H1 (cell line): ENCODE measurements around the gene HSPA6. TPM values are rescaled to one million over a fixed set of nuclear protein-coding genes. Genes with fewer than 3 reads are reported as not detected.

Experiments used
- CTCF ChIA-PET: fragments of 300-600 bp; sonication (Branson Sonifier 250); formaldehyde crosslinking; loops from one replicate; lab custom pipeline; 2021; ENCODE audit not compliant: partially characterized antibody; lab: Charles Lee
- POLR2A ChIA-PET: fragments of 300-600 bp; sonication (Branson Sonifier 250); formaldehyde crosslinking; loops from one replicate; lab custom pipeline; 2021; ENCODE audit warnings: inconsistent platforms; ENCODE audit not compliant: partially characterized antibody; lab: Charles Lee
- DNase-seq, 2 experiments: peaks; one replicate each; pipeline versions ENCODE4 v3.0.0 to v3.0.0-alpha.2; 2010 to 2022; ENCODE audit warnings: low spot score in 2 of 2, low read depth in 1 of 2, mixed read lengths in 1 of 2
- FAIRE-seq: peaks from 2 replicates; lab custom pipeline; 2011; peaks lifted over from hg19 to GRCh38; lab: Jason Lieb, UNC
- H2AFZ ChIP-seq: 2 replicates; pipeline ENCODE4 v1.8.1; 2012; ENCODE audit warnings: low read length, inconsistent platforms
- H2AK5ac ChIP-seq: 2 replicates; pipeline ENCODE4 v1.6.1; 2013; ENCODE audit warnings: low read depth, low read length
- H2BK120ac ChIP-seq: replicated peaks from 2 replicates; pipeline ENCODE3; 2013; ENCODE audit warnings: low read depth, low read length, inconsistent platforms
- H2BK12ac ChIP-seq: 2 replicates; pipeline ENCODE4 v1.6.1; 2013; ENCODE audit warnings: low read depth, low read length
- H2BK15ac ChIP-seq: 2 replicates; pipeline ENCODE4 v1.6.1; 2013; ENCODE audit warnings: low read length
- H2BK20ac ChIP-seq: 2 replicates; pipeline ENCODE4 v1.6.1; 2013; ENCODE audit warnings: low read length
- H2BK5ac ChIP-seq: 2 replicates; pipeline ENCODE4 v1.6.1; 2013; ENCODE audit warnings: low read depth, low read length
- H3K14ac ChIP-seq: 2 replicates; pipeline ENCODE4 v1.6.1; 2013; ENCODE audit warnings: inconsistent platforms; ENCODE audit not compliant: insufficient read length
- H3K18ac ChIP-seq: 2 replicates; pipeline ENCODE4 v1.6.1; 2013; ENCODE audit warnings: low read length; ENCODE audit errors: extremely low read depth
- H3K23ac ChIP-seq: 2 replicates; pipeline ENCODE4 v1.6.1; 2013; ENCODE audit warnings: inconsistent platforms; ENCODE audit not compliant: insufficient read length
- H3K23me2 ChIP-seq: 2 replicates; pipeline ENCODE4 v1.6.1; 2013; ENCODE audit warnings: low read depth, low read length
- H3K27ac ChIP-seq: 2 replicates; pipeline ENCODE4 v1.6.1; 2011; ENCODE audit warnings: low read depth, low read length, inconsistent platforms
- H3K27me3 ChIP-seq, 4 experiments: replicated peaks in 1 of 4; 1 replicate in 1 of 4; 2 replicates in 3 of 4; pipeline versions ENCODE4 v1.6.1 to v1.8.1; 2011 to 2013; ENCODE audit warnings: low read length in 3 of 4, mild to moderate bottlenecking in 3 of 4, inconsistent platforms in 2 of 4, mixed read lengths in 2 of 4, moderate library complexity in 1 of 4; ENCODE audit not compliant: control insufficient read depth in 3 of 4, insufficient read depth in 3 of 4; ENCODE audit errors: extremely low read depth in 1 of 4
- H3K36me3 ChIP-seq, 4 experiments: 2 replicates each; pipeline versions ENCODE4 v1.6.1 to v1.8.1; 2011 to 2013; ENCODE audit warnings: mild to moderate bottlenecking in 4 of 4, low read length in 3 of 4, moderate library complexity in 2 of 4, control low read depth in 1 of 4, inconsistent platforms in 1 of 4; ENCODE audit not compliant: insufficient read depth in 4 of 4, control insufficient read depth in 2 of 4
- H3K4ac ChIP-seq: replicated peaks from 2 replicates; pipeline ENCODE3; 2013; ENCODE audit warnings: low read length, low read depth, mixed read lengths, inconsistent platforms; ENCODE audit not compliant: insufficient read length
- H3K4me1 ChIP-seq, 4 experiments: replicated peaks in 1 of 4; 1 replicate in 1 of 4; 2 replicates in 3 of 4; pipeline versions ENCODE4 v1.6.1 to v1.8.1; 2011 to 2013; ENCODE audit warnings: low read length in 3 of 4, inconsistent platforms in 2 of 4, mixed read lengths in 1 of 4; ENCODE audit not compliant: insufficient read depth in 4 of 4, control insufficient read depth in 3 of 4
- H3K4me2 ChIP-seq, 2 experiments: 2 replicates each; pipeline versions ENCODE4 v1.6.1 to v1.8.1; 2011 to 2013; ENCODE audit warnings: low read depth in 2 of 2, low read length in 2 of 2, control low read depth in 1 of 2, inconsistent platforms in 1 of 2, mild to moderate bottlenecking in 1 of 2; ENCODE audit not compliant: insufficient read depth in 1 of 2
- H3K4me3 ChIP-seq, 4 experiments: fragments of 200-600, 300-600 bp in 1 of 4; sonication (generic), shearing (Covaris generic), sonication (Bioruptor Twin) in 1 of 4; 2 replicates each; pipeline versions ENCODE4 v1.5.1 to v1.8.1; 2011 to 2016; ENCODE audit warnings: low read length in 4 of 4, low read depth in 3 of 4, control low read depth in 2 of 4, inconsistent platforms in 2 of 4, mild to moderate bottlenecking in 2 of 4, mixed read lengths in 1 of 4, moderate library complexity in 1 of 4; ENCODE audit not compliant: insufficient read depth in 2 of 4; ENCODE audit errors: extremely low read depth in 1 of 4
- H3K56ac ChIP-seq: replicated peaks from 2 replicates; pipeline ENCODE3; 2013; ENCODE audit warnings: low read depth, mild to moderate bottlenecking, mixed read lengths, low read length, inconsistent platforms; ENCODE audit not compliant: insufficient read length
- H3K79me1 ChIP-seq: 2 replicates; pipeline ENCODE4 v1.6.1; 2013; ENCODE audit warnings: low read depth, low read length, control low read depth
- H3K79me2 ChIP-seq, 2 experiments: 2 replicates each; pipeline versions ENCODE4 v1.6.1 to v1.8.1; 2012 to 2013; ENCODE audit warnings: low read length in 2 of 2, mild to moderate bottlenecking in 2 of 2, inconsistent platforms in 1 of 2; ENCODE audit not compliant: insufficient read depth in 2 of 2, control insufficient read depth in 1 of 2
- H3K9ac ChIP-seq, 4 experiments: replicated peaks in 1 of 4; 1 replicate in 1 of 4; 2 replicates in 3 of 4; pipeline versions ENCODE4 v1.6.1 to v1.8.1; 2011 to 2013; ENCODE audit warnings: low read depth in 3 of 4, low read length in 3 of 4, control low read depth in 2 of 4, mild to moderate bottlenecking in 2 of 4, moderate library complexity in 2 of 4, inconsistent platforms in 1 of 4; ENCODE audit errors: extremely low read depth in 1 of 4
- H3K9me3 ChIP-seq, 2 experiments: 2 replicates each; pipeline versions ENCODE4 v1.6.1 to v1.8.1; 2012 to 2013; ENCODE audit warnings: mild to moderate bottlenecking in 2 of 2, moderate library complexity in 2 of 2, control low read depth in 1 of 2, inconsistent platforms in 1 of 2, low read depth in 1 of 2, low read length in 1 of 2, mixed read lengths in 1 of 2; ENCODE audit not compliant: insufficient read depth in 2 of 2
- H4K20me1 ChIP-seq, 2 experiments: replicated peaks in 1 of 2; 2 replicates each; pipeline versions ENCODE3 to v1.8.1; 2011 to 2013; ENCODE audit warnings: inconsistent platforms in 2 of 2, low read length in 2 of 2, mild to moderate bottlenecking in 1 of 2; ENCODE audit not compliant: insufficient read depth in 2 of 2, control insufficient read depth in 1 of 2
- H4K5ac ChIP-seq: 2 replicates; pipeline ENCODE4 v1.6.1; 2013; ENCODE audit warnings: low read length, low read depth, mixed read lengths, inconsistent platforms; ENCODE audit not compliant: insufficient read length
- H4K8ac ChIP-seq: 2 replicates; pipeline ENCODE4 v1.8.0; 2013; ENCODE audit warnings: mild to moderate bottlenecking, moderate library complexity, low read length, inconsistent platforms; ENCODE audit not compliant: insufficient read depth; ENCODE audit errors: extremely low read depth
- H4K91ac ChIP-seq: replicated peaks from 2 replicates; pipeline ENCODE3; 2013; ENCODE audit warnings: low read length, mixed read lengths, inconsistent platforms; ENCODE audit not compliant: insufficient read length
- BCL11A ChIP-seq, 2 experiments: IDR thresholded peaks; one replicate each; pipeline ENCODE4 v1.6.1; 2011; ENCODE audit warnings: low read depth in 2 of 2, low read length in 2 of 2, mild to moderate bottlenecking in 2 of 2
- EGR1 ChIP-seq: IDR thresholded peaks from 2 replicates; pipeline ENCODE4 v1.6.1; 2011; ENCODE audit warnings: low read depth, low read length, borderline replicate concordance
- GABPA ChIP-seq: IDR thresholded peaks from 2 replicates; pipeline ENCODE4 v1.6.1; 2011; ENCODE audit warnings: mild to moderate bottlenecking, low read length, moderate library complexity, borderline replicate concordance; ENCODE audit not compliant: insufficient read depth
- SAP30 ChIP-seq: fragments of 300-600 bp; sonication (generic); IDR thresholded peaks from 2 replicates; pipeline ENCODE4 v1.7.1; 2012; ENCODE audit warnings: low read length, moderate library complexity, mild to moderate bottlenecking, inconsistent platforms; ENCODE audit not compliant: insufficient read depth, insufficient replicate concordance
- WGBS, 2 experiments: shearing (Covaris generic) in 1 of 2; methylation state at CpG; one replicate each; pipeline versions ENCODE4 v1.1.6 to v1.1.7; 2013 to 2015; ENCODE audit warnings: low lambda C conversion rate in 2 of 2, mixed read lengths in 2 of 2, inconsistent platforms in 1 of 2, low coverage in 1 of 2, missing lambda C conversion rate in 1 of 2; ENCODE audit not compliant: insufficient replicate concordance in 2 of 2, insufficient coverage in 1 of 2, insufficient read length in 1 of 2; ENCODE audit errors: extremely low coverage in 1 of 2, missing lambda C conversion rate in 1 of 2; 5-methylcytosine and 5-hydroxymethylcytosine counted together
- polyA plus RNA-seq, 7 experiments: library from polyadenylated mRNA; depleted of rRNA in 3 of 7; stranded (reverse) in 5 of 7; unstranded in 2 of 7; fragments of >200 nt in 5 of 7; fragments of 200-250 nt in 2 of 7; gene quantifications; 1 replicate in 5 of 7; 2 replicates in 1 of 7; 4 replicates in 1 of 7; pipeline versions ENCODE4 v1.2.1 to v1.2.3, GENCODE V29; 2011 to 2013; ENCODE audit warnings: missing spikeins in 2 of 7, mixed read lengths in 2 of 7
- total RNA-seq: library from RNA; stranded (reverse); fragmentation: NEBNext Ultra II Directional; extraction: Animal tissue kit (Norgen Biotek cat#: 25700); gene quantifications from 2 replicates; pipeline ENCODE4 v1.2.1, GENCODE V29; 2021

HSPA6 gene
- total and polyA plus RNA-seq, 2 of the 8 experiments (the other 6 are each of a cell fraction or from before 2014, with no cell fraction given): 0.06 to 0.15 TPM

- no peak overlapping the region for H4K8ac ChIP-seq
- no peak for FAIRE-seq
- WGBS, 2 experiments: 64% methylated on average over 1 of the region's 1 CpG; no CpG with 5 or more reads in 1 of the 2 experiments
Observed at GRCh38 chr1:161502641-161503393, 21.5 kb upstream of the HSPA6 start.

More at GRCh38 chr1:161502641-161503393, 21.5 kb upstream of the HSPA6 start:
- H2AFZ ChIP-seq: no peak overlapping the region; the same call in 1 of the 2 replicates
- TF ChIP-seq BCL11A (IDR thresholded peaks at IDR 0.05; ENCODE audit: low read depth in 2 of 2, low read length in 2 of 2) (no peak), EGR1 (no peak), GABPA (no peak), SAP30 (no peak)
- TF ChIP-seq, all 59 proteins: peak for 0
- H4K5ac ChIP-seq: no peak overlapping the region
- H3K4me1 ChIP-seq: peaks cover 0 to 6% (median 0%) of the 10 kb centered on the region in 4 experiments; a peak in 3 of 7 replicates
- no peaks in the 10 kb centered on the region; a peak in 1 of 7 replicates for H3K27me3 ChIP-seq
- POLR2A ChIA-PET: no interaction called here
- no peak overlapping the region for H3K4me3 ChIP-seq
- H2BK5ac ChIP-seq: no peak overlapping the region
- no peak overlapping the region for H3K4ac ChIP-seq
- no peak for DNase-seq
- H2BK15ac ChIP-seq: no peak overlapping the region
- no peaks in the 10 kb centered on the region for H3K9me3 ChIP-seq
- H3K23ac ChIP-seq: no peak overlapping the region
- H4K91ac ChIP-seq: no peak overlapping the region
- H3K18ac ChIP-seq: no peak overlapping the region
- H3K79me2 ChIP-seq: no peaks in the 10 kb centered on the region
- no peak overlapping the region for H3K27ac ChIP-seq
- H3K36me3 ChIP-seq: no peaks in the 10 kb centered on the region
- H3K4me2 ChIP-seq: no peak overlapping the region
- no peak overlapping the region for H2BK120ac ChIP-seq
- H2BK20ac ChIP-seq: no peak overlapping the region
- no peak overlapping the region for H3K56ac ChIP-seq
- H2BK12ac ChIP-seq: no peak overlapping the region
- H4K20me1 ChIP-seq: no peaks in the 10 kb centered on the region
- no peak overlapping the region for H3K14ac ChIP-seq
- CTCF ChIA-PET: interaction anchor here (0.9 to 1.3 kb wide), 3 partner anchors 8 to 239 kb away, joined by 3 read pairs; no protein-coding TSS in a partner anchor
- no peaks in the 10 kb centered on the region for H3K79me1 ChIP-seq
- H2AK5ac ChIP-seq: no peak overlapping the region
- H3K23me2 ChIP-seq: no peaks in the 10 kb centered on the region
- no peak overlapping the region for H3K9ac ChIP-seq
